Breast epithelium (tissue), 4 donors: ENCODE results near the gene NELL1. TPM values are rescaled to one million over a fixed set of nuclear protein-coding genes. Genes with fewer than 3 reads are reported as not detected.

Experiments used
- DNase-seq, 2 donors: peaks; one replicate each; pipeline ENCODE4 v3.0.0-alpha.2; 2019; ENCODE audit warnings: low spot score in 2 of 2
- H3K27ac ChIP-seq, 2 donors: fragments of 200-600 bp; sonication (generic) in 1 of 2; one replicate each; pipeline ENCODE4 v1.5.1; 2016 to 2019; ENCODE audit warnings: mild to moderate bottlenecking in 1 of 2
- H3K27me3 ChIP-seq, 2 donors: fragments of 200-600 bp; sonication (generic) in 1 of 2; one replicate each; pipeline versions ENCODE4 v1.5.1 to v1.6.0; 2017 to 2019; ENCODE audit warnings: control low read depth in 1 of 2, mild to moderate bottlenecking in 1 of 2
- H3K36me3 ChIP-seq: fragments of 200-600 bp; one replicate; pipeline ENCODE4 v1.5.1; 2019
- H3K4me1 ChIP-seq, 2 donors: fragments of 200-600 bp; sonication (generic); one replicate each; pipeline ENCODE4 v1.5.1; 2016 to 2019; ENCODE audit warnings: control low read depth in 1 of 2
- H3K4me3 ChIP-seq, 3 donors: fragments of 200-600 bp; sonication (generic); 1 replicate in 2 of 3; 2 replicates in 1 of 3; pipeline ENCODE4 v1.5.1; 2016 to 2019; ENCODE audit warnings: mild to moderate bottlenecking in 3 of 3, moderate library complexity in 2 of 3
- H3K9me3 ChIP-seq, 2 donors: fragments of 200-600 bp; sonication (generic) in 1 of 2; one replicate each; pipeline ENCODE4 v1.5.1; 2016 to 2019; ENCODE audit warnings: control low read depth in 1 of 2
- POLR2A ChIP-seq: fragments of 450-650 bp; IDR thresholded peaks from one replicate; pipeline ENCODE4 v1.6.1; 2016; ENCODE audit warnings: antibody characterized with exemption, mild to moderate bottlenecking, moderate library complexity
- POLR2AphosphoS5 ChIP-seq, 3 donors: sonication (generic); formaldehyde crosslinking; IDR thresholded peaks; one replicate each; pipeline ENCODE4 v1.6.1; 2017; ENCODE audit warnings: antibody characterized with exemption in 3 of 3
- intact Hi-C: fragments of 100-400 bp; cut with DNase I; formaldehyde crosslinking; loops from one replicate; pipeline ENCODE4 v1.15.1; 2023; ENCODE audit warnings: low total_unique reads
- total RNA-seq, 3 donors: library from RNA; depleted of rRNA; stranded (reverse); fragments of >200 nt; gene quantifications; one replicate each; pipeline ENCODE4 v1.1.0, GENCODE V29; 2016
- TF ChIP-seq, protein P1 (sequence below), 3 donors: fragments of 450-650 bp; IDR thresholded peaks; one replicate each; pipeline ENCODE4 v1.5.1; 2016 to 2017; ENCODE audit warnings: antibody characterized with exemption in 3 of 3, mild to moderate bottlenecking in 3 of 3, moderate library complexity in 3 of 3

The NELL1 gene
- total RNA-seq, 3 donors from 2014 or later, result 0.15 TPM; not detected in 2

DNA sequence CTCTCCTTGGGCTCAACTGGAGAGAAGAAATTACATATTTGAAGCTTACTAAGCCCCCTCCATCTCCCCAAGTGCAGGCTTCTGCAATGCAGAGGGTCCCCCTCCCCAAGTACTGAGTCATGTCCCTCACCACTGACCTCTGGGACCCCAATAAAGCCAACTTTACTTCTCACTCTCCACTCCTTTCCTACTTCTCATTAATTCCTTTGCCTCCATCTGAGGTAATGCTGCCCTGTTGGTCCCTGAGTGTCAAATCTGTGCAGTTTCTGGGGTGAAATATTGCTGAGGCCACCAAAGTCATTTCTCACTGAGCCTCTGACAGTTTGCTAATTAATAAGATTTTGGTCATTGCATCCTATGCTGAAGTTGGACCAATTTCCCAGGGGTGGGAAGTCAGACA, 101.6 kb downstream of the NELL1 start:
- TF ChIP-seq POLR2AphosphoS5 (IDR thresholded peaks at IDR 0.05) (no peak), POLR2A (no peak)
- TF ChIP-seq, protein P1, sequence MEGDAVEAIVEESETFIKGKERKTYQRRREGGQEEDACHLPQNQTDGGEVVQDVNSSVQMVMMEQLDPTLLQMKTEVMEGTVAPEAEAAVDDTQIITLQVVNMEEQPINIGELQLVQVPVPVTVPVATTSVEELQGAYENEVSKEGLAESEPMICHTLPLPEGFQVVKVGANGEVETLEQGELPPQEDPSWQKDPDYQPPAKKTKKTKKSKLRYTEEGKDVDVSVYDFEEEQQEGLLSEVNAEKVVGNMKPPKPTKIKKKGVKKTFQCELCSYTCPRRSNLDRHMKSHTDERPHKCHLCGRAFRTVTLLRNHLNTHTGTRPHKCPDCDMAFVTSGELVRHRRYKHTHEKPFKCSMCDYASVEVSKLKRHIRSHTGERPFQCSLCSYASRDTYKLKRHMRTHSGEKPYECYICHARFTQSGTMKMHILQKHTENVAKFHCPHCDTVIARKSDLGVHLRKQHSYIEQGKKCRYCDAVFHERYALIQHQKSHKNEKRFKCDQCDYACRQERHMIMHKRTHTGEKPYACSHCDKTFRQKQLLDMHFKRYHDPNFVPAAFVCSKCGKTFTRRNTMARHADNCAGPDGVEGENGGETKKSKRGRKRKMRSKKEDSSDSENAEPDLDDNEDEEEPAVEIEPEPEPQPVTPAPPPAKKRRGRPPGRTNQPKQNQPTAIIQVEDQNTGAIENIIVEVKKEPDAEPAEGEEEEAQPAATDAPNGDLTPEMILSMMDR (IDR thresholded peaks at IDR 0.05), result no peak
- Histone ChIP-seq H3K27me3 (no peaks in the 10 kb centered on the region), H3K27ac (no peak overlapping the region), H3K9me3 (no peaks in the 10 kb centered on the region), H3K4me3 (no peak overlapping the region), H3K36me3 (no peaks in the 10 kb centered on the region), H3K4me1 (no peaks in the 10 kb centered on the region)
- DNase-seq, result no peak
- intact Hi-C loops, result no loop called here

- H3K4me1 ChIP-seq, result no peaks in the 10 kb centered on the region
- no peak for DNase-seq
- H3K9me3 ChIP-seq, result no peaks in the 10 kb centered on the region
- TF ChIP-seq POLR2AphosphoS5 (IDR thresholded peaks at IDR 0.05) (no peak), POLR2A (no peak)
- TF ChIP-seq, protein P1 (IDR thresholded peaks at IDR 0.05), result no peak
- no peaks in the 10 kb centered on the region for H3K27me3 ChIP-seq
- no peak overlapping the region for H3K27ac ChIP-seq
- no peaks in the 10 kb centered on the region for H3K36me3 ChIP-seq
- no peak overlapping the region for H3K4me3 ChIP-seq
- intact Hi-C loops, result no loop called here
These were observed 102.3 kb downstream of the NELL1 start for GRCh38 chr11:20771681-20772080.

- DNase-seq, result no peak
- no peak overlapping the region for H3K4me3 ChIP-seq
- no peaks in the 10 kb centered on the region for H3K4me1 ChIP-seq
- TF ChIP-seq POLR2AphosphoS5 (IDR thresholded peaks at IDR 0.05) (no peak), POLR2A (no peak)
- TF ChIP-seq, protein P1 (IDR thresholded peaks at IDR 0.05), result no peak
- no peak overlapping the region for H3K27ac ChIP-seq
- no peaks in the 10 kb centered on the region for H3K27me3 ChIP-seq
- no peaks in the 10 kb centered on the region for H3K9me3 ChIP-seq
- intact Hi-C loops, result no loop called here
- no peaks in the 10 kb centered on the region for H3K36me3 ChIP-seq
These were observed 105.9 kb downstream of the NELL1 start for GRCh38 chr11:20775331-20775730.

- H3K9me3 ChIP-seq, result no peaks in the 10 kb centered on the region
- no peaks in the 10 kb centered on the region for H3K36me3 ChIP-seq
- no peak for DNase-seq
- no peaks in the 10 kb centered on the region for H3K4me1 ChIP-seq
- TF ChIP-seq, protein P1 (IDR thresholded peaks at IDR 0.05), result no peak
- TF ChIP-seq POLR2AphosphoS5 (IDR thresholded peaks at IDR 0.05) (no peak), POLR2A (no peak)
- H3K27me3 ChIP-seq, result no peaks in the 10 kb centered on the region
- no peak overlapping the region for H3K4me3 ChIP-seq
- intact Hi-C loops, result no loop called here
- no peak overlapping the region for H3K27ac ChIP-seq
These were observed 113.4 kb downstream of the NELL1 start for GRCh38 chr11:20782775-20783174.

- no peak overlapping the region for H3K27ac ChIP-seq
- no peak overlapping the region for H3K4me3 ChIP-seq
- H3K4me1 ChIP-seq, result no peaks in the 10 kb centered on the region
- DNase-seq, result no peak
- TF ChIP-seq POLR2A, result no peak
- TF ChIP-seq, protein P1 (IDR thresholded peaks at IDR 0.05), result no peak
- no peak for TF ChIP-seq POLR2AphosphoS5 (IDR thresholded peaks at IDR 0.05)
- intact Hi-C loops, result no loop called here
- H3K9me3 ChIP-seq, result no peaks in the 10 kb centered on the region
- H3K27me3 ChIP-seq, result no peaks in the 10 kb centered on the region
- no peaks in the 10 kb centered on the region for H3K36me3 ChIP-seq
These were observed 113.8 kb downstream of the NELL1 start for GRCh38 chr11:20783220-20783619.
